22Rv1 (cell line): ENCODE data around the gene CHERP.

Experiments used
- CTCF ChIP-seq: fragments of 450-650 bp; IDR thresholded peaks from 2 replicates; pipeline ENCODE4 v1.5.1; 2017; ENCODE audit warnings: mild to moderate bottlenecking
- ZFX ChIP-seq: fragments of 450-650 bp; IDR thresholded peaks from 2 replicates; pipeline ENCODE4 v1.6.1; 2017; ENCODE audit warnings: antibody characterized with exemption, borderline replicate concordance

- no peak for TF ChIP-seq CTCF
- TF ChIP-seq ZFX = no peak
Measured at GRCh38 chr19:16518061-16518460, 24.2 kb downstream of the CHERP start.
